ENCODE results near the gene UBE3A. TPM values are rescaled to one million over a fixed set of nuclear protein-coding genes. Genes with fewer than 3 reads are reported as not detected.
A peak's percentile ranks its signal among the peaks of the same experiment; 100 is the strongest.

UBE3A gene
- total and polyA plus RNA-seq, 5 experiments from 2014 or later = 106 to 146 (median 117) TPM

DNA sequence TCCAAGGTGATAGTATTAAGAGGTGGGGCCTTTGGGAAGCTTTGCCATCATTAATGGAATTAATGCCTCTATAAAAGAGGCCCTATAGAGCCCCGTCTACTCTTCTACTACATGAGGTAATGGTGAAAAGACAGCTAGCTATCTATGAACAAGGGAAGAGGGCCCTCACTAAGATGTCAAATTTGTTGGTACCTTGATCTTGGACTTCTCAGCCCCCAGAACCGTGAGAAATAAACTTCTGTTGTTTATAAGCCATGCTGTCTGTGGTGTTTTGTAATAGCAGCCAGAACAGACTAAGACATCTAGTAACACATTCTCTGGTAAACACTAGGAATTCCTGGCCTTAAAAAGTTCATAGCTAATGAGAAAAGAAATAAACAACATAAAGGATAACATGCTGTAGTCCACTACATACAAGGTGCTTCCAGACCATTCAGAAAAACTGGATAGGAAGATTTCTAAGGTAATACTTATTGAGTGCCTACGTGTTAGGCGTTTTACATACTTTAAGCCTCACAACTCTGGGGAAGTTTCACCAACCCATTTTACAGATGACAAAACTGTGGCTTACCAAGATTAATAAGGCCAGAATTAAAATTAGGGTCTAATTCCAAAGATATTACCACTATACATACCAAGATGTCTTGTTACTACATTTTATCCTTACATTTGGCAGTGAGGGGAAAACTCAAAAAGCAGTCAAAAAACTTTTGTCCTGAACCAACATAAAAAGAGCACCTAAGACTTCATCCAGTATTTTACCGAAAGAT lies 3.2 kb downstream of the UBE3A start:
- no peak for ATAC-seq
- Mint-ChIP-seq H3K36me3 (peaks cover 0 to 14% (median 12%) of the 10 kb centered on the region in 3 donors), H3K27me3 (no peaks in the 10 kb centered on the region), H3K27ac (peak overlapping the region in 4 of 10 donors; percentile 15 to 67 (median 58)), H3K4me3 (peak overlapping the region in 9 of 10 donors; percentile 19 to 92 (median 68)), H3K4me1 (peaks cover 28 to 74% (median 67%) of the 10 kb centered on the region in 4 donors), H3K9me3 (peaks cover 0 to 1% (median 0%) of the 10 kb centered on the region in 9 donors)
- no peak for DNase-seq
- POLR2A ChIA-PET = no interaction called here

GRCh38 chr15:25433118-25433865 lies 5.5 kb downstream of the UBE3A start:
- H3K4me3 Mint-ChIP-seq = peak overlapping the region in 6 of 10 donors; percentile 14 to 65 (median 21)
- peaks cover 34 to 88% (median 72%) of the 10 kb centered on the region in 4 donors for H3K4me1 Mint-ChIP-seq
- peaks cover 0 to 14% (median 12%) of the 10 kb centered on the region in 3 donors for H3K36me3 Mint-ChIP-seq
- ATAC-seq = no peak
- H3K27ac Mint-ChIP-seq = no peak overlapping the region
- POLR2A ChIA-PET = interaction anchor here (0.7 kb wide), 1 partner anchor 123 kb away, joined by 6 read pairs; no protein-coding TSS in a partner anchor
- H3K27me3 Mint-ChIP-seq = no peaks in the 10 kb centered on the region
- H3K9me3 Mint-ChIP-seq = peaks cover 0 to 1% (median 0%) of the 10 kb centered on the region in 9 donors
- no peak for DNase-seq

DNA sequence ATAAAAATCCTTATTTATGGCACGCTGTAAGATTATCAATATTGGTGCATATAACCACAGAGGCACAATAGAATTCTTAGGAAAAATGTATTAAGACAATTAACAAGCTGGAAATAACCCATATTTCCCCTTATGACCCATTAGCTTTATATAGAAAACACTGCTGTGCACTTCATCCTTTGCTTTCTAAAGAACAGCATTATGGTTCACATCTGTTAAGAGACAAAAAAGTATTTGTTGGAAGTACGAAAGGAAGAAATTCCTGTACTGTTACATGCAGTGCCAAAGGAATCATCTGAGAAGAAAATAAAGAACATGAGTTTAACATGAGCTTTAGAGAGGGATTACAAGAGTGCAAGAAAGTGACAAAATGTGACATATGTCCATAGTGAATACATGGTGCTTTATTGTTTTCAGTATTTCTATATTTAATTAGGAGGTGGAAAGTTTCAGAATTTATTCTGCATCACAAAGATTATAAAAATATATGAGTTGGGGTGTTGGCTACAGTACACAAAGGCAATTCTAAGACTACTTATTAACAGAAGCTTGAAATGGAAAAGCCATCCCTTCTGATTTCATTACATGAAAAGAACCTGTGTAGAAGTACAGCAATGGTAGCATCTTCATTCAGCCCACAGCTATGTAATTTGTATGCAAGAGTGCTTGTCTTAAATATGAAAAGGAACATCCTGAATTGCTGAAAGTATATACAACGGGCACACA lies 6.8 kb downstream of the UBE3A start:
- no peaks in the 10 kb centered on the region for H3K27me3 Mint-ChIP-seq
- H3K9me3 Mint-ChIP-seq = peaks cover 0 to 1% (median 0%) of the 10 kb centered on the region in 9 donors
- H3K27ac Mint-ChIP-seq = no peak overlapping the region
- peaks cover 0 to 18% (median 16%) of the 10 kb centered on the region in 3 donors for H3K36me3 Mint-ChIP-seq
- peak overlapping the region in 6 of 10 donors; percentile 4 to 51 (median 15) for H3K4me3 Mint-ChIP-seq
- ATAC-seq (no peak), DNase-seq (no peak)
- POLR2A ChIA-PET = no interaction called here
- H3K4me1 Mint-ChIP-seq = peaks cover 37 to 90% (median 70%) of the 10 kb centered on the region in 4 donors

DNA sequence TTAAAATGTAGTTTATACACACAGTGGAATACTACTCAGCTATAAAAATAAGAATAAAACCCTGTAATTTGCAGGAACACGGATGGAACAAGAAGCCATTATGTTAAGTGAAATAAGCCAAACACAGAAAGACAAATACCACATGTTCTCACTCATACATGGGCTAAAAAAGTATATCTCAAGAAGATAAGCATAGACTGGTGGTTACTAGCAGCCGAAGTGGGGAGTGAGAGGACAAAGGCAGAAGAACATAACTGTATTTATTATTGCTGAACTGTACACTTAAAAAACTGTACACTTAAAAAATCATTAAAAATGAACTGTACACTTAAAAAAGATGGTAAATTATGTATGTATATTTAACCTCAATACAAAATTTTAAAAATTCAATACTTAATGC lies 11.0 kb downstream of the UBE3A start:
- Mint-ChIP-seq H3K4me3 (peak overlapping the region in 4 of 10 donors; percentile 42 to 56 (median 52)), H3K9me3 (peaks cover 0 to 21% (median 0%) of the 10 kb centered on the region in 9 donors), H3K36me3 (peaks cover 9 to 27% (median 20%) of the 10 kb centered on the region in 3 donors), H3K27me3 (no peaks in the 10 kb centered on the region), H3K4me1 (peaks cover 35 to 87% (median 66%) of the 10 kb centered on the region in 4 donors), H3K27ac (no peak overlapping the region)
- DNase-seq (no peak), ATAC-seq (no peak)
- POLR2A ChIA-PET = no interaction called here

- H3K27me3 Mint-ChIP-seq = no peaks in the 10 kb centered on the region
- H3K4me1 Mint-ChIP-seq = peaks cover 31 to 84% (median 59%) of the 10 kb centered on the region in 4 donors
- H3K9me3 Mint-ChIP-seq = peaks cover 0 to 26% (median 0%) of the 10 kb centered on the region in 9 donors
- peak overlapping the region in 1 of 10 donors; percentile 32 for H3K27ac Mint-ChIP-seq
- H3K4me3 Mint-ChIP-seq = peak overlapping the region in 7 of 10 donors; percentile 12 to 53 (median 32)
- POLR2A ChIA-PET = no interaction called here
- H3K36me3 Mint-ChIP-seq = peaks cover 9 to 29% (median 21%) of the 10 kb centered on the region in 3 donors
- ATAC-seq (peak in 1 of 2 donors; percentile 36), DNase-seq (no peak)
Measured at GRCh38 chr15:25426896-25427610, 11.8 kb downstream of the UBE3A start.

DNA sequence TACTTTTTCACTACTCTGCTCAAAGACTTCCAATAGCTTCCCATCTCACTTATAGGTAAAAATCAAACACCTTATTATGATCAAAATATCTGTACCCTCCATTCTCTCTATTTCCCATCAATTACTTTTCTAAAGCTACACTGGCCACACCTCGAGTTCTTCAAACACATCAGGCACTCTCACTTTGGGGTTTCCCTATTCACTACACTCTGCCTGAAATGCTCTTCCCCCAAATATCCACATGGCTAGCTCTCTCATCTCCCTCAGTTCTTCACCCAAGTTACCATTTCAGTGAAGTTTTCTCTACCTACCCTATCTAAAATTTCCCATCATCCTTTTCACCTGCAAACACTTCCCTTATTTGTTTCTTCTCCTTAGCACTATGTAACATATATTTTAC lies 14.8 kb downstream of the UBE3A start:
- peak overlapping the region in 4 of 10 donors; percentile 2 to 23 (median 4) for H3K27ac Mint-ChIP-seq
- H3K27me3 Mint-ChIP-seq = no peaks in the 10 kb centered on the region
- H3K4me1 Mint-ChIP-seq = peaks cover 28 to 81% (median 59%) of the 10 kb centered on the region in 4 donors
- peaks cover 27 to 51% (median 35%) of the 10 kb centered on the region in 3 donors for H3K36me3 Mint-ChIP-seq
- ATAC-seq (no peak), DNase-seq (no peak)
- peaks cover 0 to 48% (median 17%) of the 10 kb centered on the region in 9 donors for H3K9me3 Mint-ChIP-seq
- H3K4me3 Mint-ChIP-seq = peak overlapping the region in 5 of 10 donors; percentile 3 to 47 (median 16)
- POLR2A ChIA-PET = no interaction called here

DNA sequence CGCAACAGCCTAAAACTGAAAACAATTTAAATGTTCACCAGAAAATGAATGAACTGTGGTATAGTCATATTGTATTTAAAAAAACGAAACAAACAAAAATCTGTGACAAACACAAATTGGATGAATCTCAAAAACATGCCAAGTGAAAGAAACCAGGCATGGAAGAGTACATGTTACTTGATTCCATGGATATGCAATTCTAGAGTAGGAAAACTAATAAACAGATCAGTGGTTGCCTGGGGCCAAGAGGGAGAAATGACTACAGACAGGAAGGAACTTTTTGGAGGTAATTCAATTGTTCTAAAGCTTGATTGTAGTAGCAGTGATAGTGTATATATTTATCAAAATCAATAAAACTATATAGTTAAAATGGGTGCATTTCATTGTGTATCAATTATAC lies 16.8 kb downstream of the UBE3A start:
- peak overlapping the region in 1 of 10 donors; percentile 16 for H3K27ac Mint-ChIP-seq
- POLR2A ChIA-PET = interaction anchor here (0.7 kb wide), 1 partner anchor 27 kb away, joined by 4 read pairs; no protein-coding TSS in a partner anchor
- peaks cover 0 to 66% (median 30%) of the 10 kb centered on the region in 9 donors for H3K9me3 Mint-ChIP-seq
- peaks cover 26 to 80% (median 57%) of the 10 kb centered on the region in 4 donors for H3K4me1 Mint-ChIP-seq
- peaks cover 37 to 60% (median 47%) of the 10 kb centered on the region in 3 donors for H3K36me3 Mint-ChIP-seq
- DNase-seq (no peak), ATAC-seq (no peak)
- H3K27me3 Mint-ChIP-seq = no peaks in the 10 kb centered on the region
- no peak overlapping the region for H3K4me3 Mint-ChIP-seq

DNA sequence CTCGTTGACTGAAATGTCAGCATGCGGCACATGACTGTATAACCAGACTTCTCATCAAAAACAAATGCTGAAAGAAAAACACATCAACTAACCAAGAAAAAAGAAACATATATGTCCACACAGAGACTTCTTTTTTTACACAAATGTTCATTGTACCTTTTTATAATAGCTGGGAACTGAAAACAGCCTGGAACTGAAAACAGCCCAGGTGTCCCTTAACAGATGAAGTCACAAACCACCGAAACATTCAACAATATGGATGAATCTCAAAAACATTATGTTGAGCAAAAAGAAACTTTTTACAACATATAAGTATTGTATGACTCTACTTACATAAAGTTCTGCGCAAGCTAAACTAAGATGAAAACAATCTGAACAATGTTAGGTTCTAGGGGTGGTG lies 20.6 kb downstream of the UBE3A start:
- DNase-seq (no peak), ATAC-seq (no peak)
- Mint-ChIP-seq H3K9me3 (peaks cover 0 to 79% (median 25%) of the 10 kb centered on the region in 9 donors), H3K4me3 (peak overlapping the region in 1 of 10 donors; percentile 34), H3K4me1 (peaks cover 34 to 81% (median 65%) of the 10 kb centered on the region in 4 donors), H3K27ac (no peak overlapping the region), H3K27me3 (no peaks in the 10 kb centered on the region), H3K36me3 (peaks cover 50 to 70% (median 57%) of the 10 kb centered on the region in 3 donors)
- POLR2A ChIA-PET = no interaction called here

- ATAC-seq = no peak
- Mint-ChIP-seq H3K36me3 (peaks cover 51 to 68% (median 57%) of the 10 kb centered on the region in 3 donors), H3K4me3 (no peak overlapping the region), H3K27ac (no peak overlapping the region), H3K9me3 (peaks cover 0 to 79% (median 25%) of the 10 kb centered on the region in 9 donors), H3K27me3 (no peaks in the 10 kb centered on the region), H3K4me1 (peaks cover 34 to 85% (median 69%) of the 10 kb centered on the region in 4 donors)
- POLR2A ChIA-PET = no interaction called here
- DNase-seq = no peak
Measured at GRCh38 chr15:25417604-25418003, 21.2 kb downstream of the UBE3A start.

GRCh38 chr15:25416693-25417092 lies 22.1 kb downstream of the UBE3A start:
- Mint-ChIP-seq H3K27me3 (no peaks in the 10 kb centered on the region), H3K36me3 (peaks cover 46 to 62% (median 57%) of the 10 kb centered on the region in 3 donors), H3K27ac (peak overlapping the region in 3 of 10 donors; percentile 20 to 66 (median 26)), H3K9me3 (peaks cover 0 to 71% (median 21%) of the 10 kb centered on the region in 9 donors), H3K4me1 (peaks cover 32 to 85% (median 65%) of the 10 kb centered on the region in 4 donors), H3K4me3 (peak overlapping the region in 5 of 10 donors; percentile 26 to 47 (median 27))
- DNase-seq = no peak
- peak; percentile 33 to 35 for ATAC-seq
- POLR2A ChIA-PET = no interaction called here

DNA sequence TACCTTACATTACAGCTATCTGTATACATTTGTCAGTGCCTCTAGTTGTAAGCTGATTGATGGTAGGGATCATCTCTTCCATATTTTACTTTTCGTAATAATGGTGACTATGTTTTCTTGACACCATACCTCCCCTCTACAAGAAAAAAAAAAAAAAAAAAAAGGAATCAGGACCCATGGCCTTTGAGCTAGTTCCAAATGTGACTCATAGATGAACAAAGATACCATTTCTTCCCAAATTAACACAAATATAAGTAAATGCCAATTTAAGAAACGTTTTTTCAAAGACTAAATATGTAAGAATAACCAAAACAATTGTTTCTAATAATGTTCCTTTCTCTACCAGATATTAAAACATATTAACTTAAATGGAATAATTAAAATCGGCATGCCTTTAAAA lies 23.1 kb downstream of the UBE3A start:
- ATAC-seq = no peak
- H3K4me1 Mint-ChIP-seq = peaks cover 32 to 89% (median 64%) of the 10 kb centered on the region in 4 donors
- POLR2A ChIA-PET = no interaction called here
- H3K27me3 Mint-ChIP-seq = no peaks in the 10 kb centered on the region
- peaks cover 40 to 60% (median 51%) of the 10 kb centered on the region in 3 donors for H3K36me3 Mint-ChIP-seq
- DNase-seq = no peak
- no peak overlapping the region for H3K4me3 Mint-ChIP-seq
- H3K9me3 Mint-ChIP-seq = peaks cover 0 to 69% (median 13%) of the 10 kb centered on the region in 9 donors
- H3K27ac Mint-ChIP-seq = no peak overlapping the region
